ENCODE measurements around the gene PCDH1. TPM values are rescaled to one million over a fixed set of nuclear protein-coding genes. Genes with fewer than 3 reads are reported as not detected.

The PCDH1 gene
- total RNA-seq, 1 donor from 2014 or later, result 6.3 TPM

DNA sequence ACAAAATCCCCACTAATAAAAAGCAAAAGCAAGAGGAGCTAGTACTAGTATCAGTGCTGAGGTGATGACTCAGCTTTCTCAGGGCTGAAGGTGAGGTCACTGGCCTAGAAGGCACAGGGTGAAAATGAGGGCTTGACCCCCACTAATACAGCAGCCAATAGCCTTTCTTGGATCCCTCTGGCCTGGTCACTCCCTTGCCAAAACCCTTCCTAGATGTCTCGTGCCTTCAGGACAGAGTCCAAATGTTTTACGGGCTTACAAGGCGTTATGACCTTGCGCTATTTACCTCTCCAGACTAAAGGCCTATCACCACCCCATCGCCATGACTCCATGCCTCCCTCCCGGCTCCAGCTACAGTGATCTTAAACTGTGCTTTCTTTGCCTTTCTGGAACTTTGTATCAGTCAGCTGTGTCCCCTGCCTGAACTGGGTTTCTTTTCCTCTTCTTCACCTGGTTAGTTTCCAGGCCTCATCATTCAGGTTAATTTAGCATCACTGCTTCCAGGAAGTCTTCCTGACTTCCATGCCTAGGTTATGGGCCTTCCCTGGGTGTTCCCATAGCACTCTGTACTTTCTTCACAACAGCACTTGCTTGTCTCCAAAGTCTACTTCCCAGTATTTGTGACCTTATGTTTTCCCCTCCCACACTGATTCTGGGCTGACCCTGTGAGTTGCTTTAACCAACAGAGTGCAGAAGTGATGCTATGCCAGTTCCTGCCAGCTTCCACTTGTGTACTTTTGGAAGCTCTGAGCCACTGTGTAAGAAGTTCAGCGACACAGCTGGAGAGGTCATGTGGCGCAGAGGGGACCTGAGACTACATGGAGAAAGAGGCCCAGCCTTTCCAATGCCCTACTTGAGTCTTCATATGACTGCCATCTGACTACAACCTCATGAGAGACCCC is 41.3 kb upstream of the PCDH1 start:
- Mint-ChIP-seq H3K27me3 (ENCODE audit: unreplicated experiment) (peaks cover 31% of the 10 kb centered on the region), H3K4me1 (ENCODE audit: unreplicated experiment) (peaks cover 13% of the 10 kb centered on the region), H3K27ac (ENCODE audit: unreplicated experiment) (no peak overlapping the region)

DNA sequence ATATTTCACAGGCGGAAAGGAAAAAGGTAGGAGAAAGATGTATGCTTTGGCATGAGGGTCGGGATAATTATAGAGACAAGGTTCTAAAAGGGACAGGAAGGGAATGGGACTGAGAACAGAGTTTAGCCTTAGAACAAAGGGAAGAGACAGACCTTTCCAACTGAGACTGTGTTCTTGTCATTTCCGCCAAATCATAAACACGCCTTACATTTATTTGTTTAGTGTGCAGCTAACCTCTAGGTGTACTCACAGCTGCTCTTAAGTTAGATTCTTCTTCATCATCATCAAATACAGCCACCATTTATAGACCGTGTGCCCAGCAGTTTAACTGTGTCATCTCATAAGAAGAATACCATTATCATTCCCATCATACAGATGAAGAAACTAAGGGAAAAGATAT is 39.5 kb upstream of the PCDH1 start:
- Mint-ChIP-seq H3K36me3 (ENCODE audit: unreplicated experiment) (no peaks in the 10 kb centered on the region), H3K4me1 (ENCODE audit: unreplicated experiment) (peaks cover 12% of the 10 kb centered on the region), H3K27me3 (ENCODE audit: unreplicated experiment) (peaks cover 43% of the 10 kb centered on the region), H3K27ac (ENCODE audit: unreplicated experiment) (no peak overlapping the region), H3K4me3 (ENCODE audit: unreplicated experiment) (no peak overlapping the region), H3K9me3 (ENCODE audit: unreplicated experiment) (no peaks in the 10 kb centered on the region)
- TF ChIP-seq, protein P1, sequence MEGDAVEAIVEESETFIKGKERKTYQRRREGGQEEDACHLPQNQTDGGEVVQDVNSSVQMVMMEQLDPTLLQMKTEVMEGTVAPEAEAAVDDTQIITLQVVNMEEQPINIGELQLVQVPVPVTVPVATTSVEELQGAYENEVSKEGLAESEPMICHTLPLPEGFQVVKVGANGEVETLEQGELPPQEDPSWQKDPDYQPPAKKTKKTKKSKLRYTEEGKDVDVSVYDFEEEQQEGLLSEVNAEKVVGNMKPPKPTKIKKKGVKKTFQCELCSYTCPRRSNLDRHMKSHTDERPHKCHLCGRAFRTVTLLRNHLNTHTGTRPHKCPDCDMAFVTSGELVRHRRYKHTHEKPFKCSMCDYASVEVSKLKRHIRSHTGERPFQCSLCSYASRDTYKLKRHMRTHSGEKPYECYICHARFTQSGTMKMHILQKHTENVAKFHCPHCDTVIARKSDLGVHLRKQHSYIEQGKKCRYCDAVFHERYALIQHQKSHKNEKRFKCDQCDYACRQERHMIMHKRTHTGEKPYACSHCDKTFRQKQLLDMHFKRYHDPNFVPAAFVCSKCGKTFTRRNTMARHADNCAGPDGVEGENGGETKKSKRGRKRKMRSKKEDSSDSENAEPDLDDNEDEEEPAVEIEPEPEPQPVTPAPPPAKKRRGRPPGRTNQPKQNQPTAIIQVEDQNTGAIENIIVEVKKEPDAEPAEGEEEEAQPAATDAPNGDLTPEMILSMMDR (IDR thresholded peaks at IDR 0.05), result no peak
- DNase-seq (ENCODE audit: extremely low spot score, unreplicated experiment), result no peak

More for the DNA sequence above, 41.3 kb upstream of the PCDH1 start:
- TF ChIP-seq, protein P1 (IDR thresholded peaks at IDR 0.05), result no peak
- Mint-ChIP-seq H3K4me3 (ENCODE audit: unreplicated experiment) (no peak overlapping the region), H3K9me3 (ENCODE audit: unreplicated experiment) (no peaks in the 10 kb centered on the region), H3K36me3 (ENCODE audit: unreplicated experiment) (peaks cover 3% of the 10 kb centered on the region)
- no peak for DNase-seq (ENCODE audit: extremely low spot score, unreplicated experiment)

DNA sequence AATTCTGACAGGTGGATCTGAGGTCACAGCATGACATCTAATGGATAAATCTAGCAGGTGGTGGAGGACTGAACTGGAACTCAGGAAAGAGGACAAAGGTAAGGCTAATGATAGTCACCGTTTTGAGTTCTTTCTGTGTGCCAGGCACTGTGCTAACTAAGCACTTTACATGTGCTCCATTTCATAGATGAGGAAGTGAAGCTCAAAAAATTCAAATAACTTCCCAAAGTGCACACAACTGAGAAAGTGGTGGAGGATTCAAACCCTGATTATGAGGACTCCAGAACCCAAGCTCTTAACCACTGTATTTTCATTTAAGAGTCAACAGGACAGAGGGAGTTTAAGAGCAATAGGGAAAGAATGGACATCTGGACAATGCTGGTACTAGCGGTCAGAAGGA is 38.3 kb upstream of the PCDH1 start:
- H3K4me3 Mint-ChIP-seq (ENCODE audit: unreplicated experiment), result no peak overlapping the region
- DNase-seq (ENCODE audit: extremely low spot score, unreplicated experiment), result no peak
- TF ChIP-seq, protein P1 (IDR thresholded peaks at IDR 0.05), result no peak
- H3K36me3 Mint-ChIP-seq (ENCODE audit: unreplicated experiment), result no peaks in the 10 kb centered on the region
- no peaks in the 10 kb centered on the region for H3K9me3 Mint-ChIP-seq (ENCODE audit: unreplicated experiment)
- H3K4me1 Mint-ChIP-seq (ENCODE audit: unreplicated experiment), result peaks cover 11% of the 10 kb centered on the region
- H3K27me3 Mint-ChIP-seq (ENCODE audit: unreplicated experiment), result peaks cover 48% of the 10 kb centered on the region
- no peak overlapping the region for H3K27ac Mint-ChIP-seq (ENCODE audit: unreplicated experiment)

DNA sequence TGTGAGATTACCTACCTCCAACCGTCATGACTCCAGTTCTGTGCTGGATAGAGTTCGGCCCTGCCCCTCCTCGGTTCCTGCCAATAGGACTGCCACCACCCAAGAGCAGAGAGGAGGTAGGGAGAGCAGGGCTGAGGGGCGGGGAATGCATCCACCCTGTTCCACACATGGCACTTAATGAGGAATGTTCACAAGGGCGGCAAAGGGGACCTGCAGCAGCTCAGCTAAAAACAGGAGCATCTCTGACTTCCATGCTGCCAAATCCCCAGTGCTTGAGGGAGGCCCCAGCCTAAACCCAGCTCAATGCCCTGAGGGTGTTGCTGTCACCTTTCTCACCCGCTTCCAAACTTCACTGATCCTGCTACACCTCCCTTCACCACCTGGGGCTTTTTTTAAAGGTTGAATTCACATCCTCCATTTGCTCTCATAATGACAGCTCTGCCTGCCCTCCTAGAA is 37.7 kb upstream of the PCDH1 start:
- H3K36me3 Mint-ChIP-seq (ENCODE audit: unreplicated experiment), result no peaks in the 10 kb centered on the region

DNA sequence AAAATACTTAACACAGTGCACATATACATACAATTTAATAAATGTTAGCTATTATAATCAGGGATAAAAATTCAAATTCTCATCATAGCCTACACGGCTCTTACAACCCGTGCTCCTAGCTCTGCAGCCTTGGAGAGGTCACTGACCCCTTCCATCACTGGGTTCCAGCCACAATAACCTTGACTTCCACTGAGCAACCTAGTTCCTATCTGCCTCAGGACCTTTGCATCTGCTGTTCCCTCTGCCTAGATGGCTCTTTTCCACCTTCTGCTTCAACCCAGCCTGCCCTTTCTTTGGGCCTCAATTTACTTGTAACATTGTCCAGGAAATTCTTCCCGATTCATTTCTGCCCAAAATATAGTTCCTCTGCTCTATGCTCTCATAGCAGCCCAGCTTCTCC is 36.6 kb upstream of the PCDH1 start:
- H3K4me3 Mint-ChIP-seq (ENCODE audit: unreplicated experiment), result peak overlapping the region; percentile 20

More for the DNA sequence above, 37.7 kb upstream of the PCDH1 start:
- no peak overlapping the region for H3K4me3 Mint-ChIP-seq (ENCODE audit: unreplicated experiment)
- TF ChIP-seq, protein P1 (IDR thresholded peaks at IDR 0.05), result no peak
- no peak for DNase-seq (ENCODE audit: extremely low spot score, unreplicated experiment)
- no peak overlapping the region for H3K27ac Mint-ChIP-seq (ENCODE audit: unreplicated experiment)
- peaks cover 11% of the 10 kb centered on the region for H3K4me1 Mint-ChIP-seq (ENCODE audit: unreplicated experiment)
- H3K9me3 Mint-ChIP-seq (ENCODE audit: unreplicated experiment), result no peaks in the 10 kb centered on the region
- peaks cover 48% of the 10 kb centered on the region for H3K27me3 Mint-ChIP-seq (ENCODE audit: unreplicated experiment)

More for the DNA sequence above, 36.6 kb upstream of the PCDH1 start:
- TF ChIP-seq, protein P1 (IDR thresholded peaks at IDR 0.05), result no peak
- no peak for DNase-seq (ENCODE audit: extremely low spot score, unreplicated experiment)
- Mint-ChIP-seq H3K4me1 (ENCODE audit: unreplicated experiment) (peaks cover 11% of the 10 kb centered on the region), H3K27me3 (ENCODE audit: unreplicated experiment) (peaks cover 48% of the 10 kb centered on the region), H3K27ac (ENCODE audit: unreplicated experiment) (no peak overlapping the region), H3K9me3 (ENCODE audit: unreplicated experiment) (no peaks in the 10 kb centered on the region), H3K36me3 (ENCODE audit: unreplicated experiment) (no peaks in the 10 kb centered on the region)
